SH-SY5Y (cell line): Measurements from ENCODE around the gene SUPT20HL2.

ENCODE experiments used
- GATA2 ChIP-seq: IDR thresholded peaks from 2 replicates; pipeline ENCODE4 v1.6.1; 2011; ENCODE audit warnings: mild to moderate bottlenecking, low read depth, low read length
- GATA3 ChIP-seq: IDR thresholded peaks from 2 replicates; pipeline ENCODE4 v1.6.1; 2011; ENCODE audit warnings: low read depth, mild to moderate bottlenecking, low read length, moderate library complexity

The SUPT20HL2 gene

DNA sequence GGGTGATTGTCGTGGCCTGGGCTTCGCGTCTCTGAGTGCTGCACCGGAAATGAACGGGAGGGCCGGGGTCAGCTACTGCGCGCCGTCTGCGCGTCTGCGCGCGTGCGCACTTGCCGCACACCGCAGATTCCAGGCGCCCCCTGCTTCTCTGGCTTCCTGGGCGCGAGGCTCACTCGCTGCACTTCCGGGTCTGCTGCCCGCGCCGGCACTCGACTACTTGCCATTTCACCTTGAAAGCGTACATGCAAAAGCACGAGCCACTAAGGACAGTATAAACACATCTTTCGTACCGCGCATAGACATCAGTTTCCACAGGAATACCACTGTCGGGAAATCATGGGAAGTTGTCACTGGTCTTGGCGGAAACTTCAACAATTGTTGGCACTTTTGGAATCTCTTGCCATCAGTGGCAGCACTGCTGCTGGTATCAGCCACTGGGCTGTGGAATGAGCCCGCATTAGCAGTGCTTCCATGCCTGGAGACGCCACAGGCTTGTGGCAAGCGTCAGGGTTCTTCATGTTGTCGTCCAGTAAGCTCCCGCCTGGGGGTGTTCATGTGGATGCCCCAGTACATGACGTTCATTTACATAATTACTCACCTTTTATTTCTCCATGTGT is at the start of gene SUPT20HL2:
Gene SUPT20HL2, minus strand, starts transcription at position 51 of the 617 bp plus-strand sequence. CDS start 754 bp downstream, outside the sequence.
- no peak for TF ChIP-seq GATA3

DNA sequence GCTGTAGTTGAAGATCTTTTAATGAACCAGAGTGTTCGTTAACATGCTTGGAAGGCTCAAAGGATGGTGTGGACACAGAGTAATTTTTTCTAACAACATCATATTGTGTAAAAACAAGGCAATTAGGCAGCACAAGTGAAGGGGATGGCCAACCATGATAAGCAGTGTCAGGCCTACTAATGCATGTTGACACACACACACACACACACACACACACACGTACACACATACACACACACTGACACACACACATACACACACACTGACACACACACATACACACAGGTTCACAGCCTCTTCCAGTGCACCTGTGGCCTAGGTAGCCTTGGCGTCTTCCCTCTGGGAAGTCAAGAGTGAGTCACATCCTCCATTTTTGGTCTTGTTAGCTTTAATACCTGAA is 46.4 kb upstream of the SUPT20HL2 start, which contains the start of gene SUPT20HL1:
Gene SUPT20HL1, plus strand, starts transcription at position 368 of the 400 bp plus-strand sequence. CDS start 2,122 bp downstream, outside the sequence.
- TF ChIP-seq GATA3 (no peak), GATA2 (no peak)

DNA sequence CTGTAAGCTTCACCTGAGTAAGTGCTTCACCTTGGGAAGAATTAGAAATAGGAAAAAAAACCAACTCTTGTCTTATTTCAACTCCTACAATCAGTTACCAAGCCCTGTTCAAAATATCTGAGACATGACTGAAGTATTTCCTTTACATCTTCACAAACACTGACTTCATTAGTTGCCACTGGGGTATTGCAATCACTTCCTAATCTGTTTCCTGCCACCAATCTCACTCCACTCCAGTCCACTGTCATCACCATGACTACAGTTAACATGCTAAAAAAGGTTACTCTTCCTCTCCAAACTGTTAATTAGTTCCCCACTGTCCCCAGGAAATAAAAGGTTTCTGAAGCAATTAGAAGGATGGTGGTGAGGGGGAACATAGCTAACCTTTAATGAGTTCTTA is 43.2 kb upstream of the SUPT20HL2 start:
- TF ChIP-seq GATA2 = no peak
- TF ChIP-seq GATA3 = no peak

DNA sequence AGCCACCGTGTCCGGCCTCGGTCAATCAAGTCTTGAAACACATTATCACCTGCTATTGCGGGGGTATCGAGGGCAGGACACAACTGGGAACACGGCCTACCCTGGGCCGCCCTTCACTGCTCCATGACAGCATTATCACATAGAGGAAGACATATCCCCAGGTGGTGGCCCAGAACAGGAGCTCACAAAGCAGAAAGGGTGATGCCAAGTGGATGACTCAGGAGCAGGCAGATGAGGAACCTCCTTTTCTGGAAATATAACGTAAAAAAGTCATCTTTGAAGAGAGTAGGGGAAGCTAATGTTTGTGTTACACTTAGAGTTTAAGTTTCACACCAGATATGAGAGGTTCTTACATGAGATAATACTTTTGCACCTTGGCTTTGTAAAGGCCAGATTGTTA is 41.2 kb upstream of the SUPT20HL2 start:
- TF ChIP-seq GATA2 (no peak), GATA3 (no peak)

DNA sequence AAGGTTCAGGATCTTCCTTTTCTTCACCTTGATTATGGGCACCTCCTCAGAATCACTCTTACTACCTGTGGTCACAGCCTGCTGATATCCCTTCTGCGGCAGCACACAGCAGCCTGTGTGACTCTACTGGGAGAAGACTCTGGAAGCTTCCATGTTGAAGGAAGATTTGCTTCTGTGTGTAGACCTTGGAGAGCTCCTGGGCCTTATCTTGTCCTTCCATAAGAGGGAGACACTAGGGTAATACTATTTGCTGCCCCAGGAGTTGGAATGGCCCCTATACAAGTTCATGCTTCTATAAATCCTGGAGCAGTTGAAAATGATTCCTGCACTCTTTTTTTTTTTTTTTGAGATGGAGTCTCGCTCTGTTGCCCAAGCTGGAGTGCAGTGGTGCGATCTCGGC is 36.3 kb upstream of the SUPT20HL2 start:
- TF ChIP-seq GATA3 (no peak), GATA2 (no peak)

DNA sequence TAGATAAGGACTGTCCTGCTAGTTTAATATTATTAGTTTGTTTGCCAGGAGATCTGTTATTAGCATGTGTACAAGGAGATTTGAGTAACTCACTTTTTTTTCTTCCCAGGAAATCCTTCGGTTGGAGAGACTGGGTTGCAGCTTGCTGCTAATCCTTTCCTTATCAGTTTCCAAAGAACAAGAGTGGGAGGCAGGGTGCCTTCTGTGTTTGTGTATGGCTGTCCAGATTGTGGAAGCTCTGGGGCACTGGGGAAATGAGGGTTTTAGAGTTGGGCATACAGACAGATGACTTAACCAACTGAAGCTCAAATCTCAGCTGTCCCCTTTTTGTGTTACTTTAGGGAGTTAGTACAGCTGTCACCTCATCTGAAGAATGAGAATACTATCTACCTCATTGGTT is 34.0 kb upstream of the SUPT20HL2 start:
- TF ChIP-seq GATA2 (no peak), GATA3 (no peak)

DNA sequence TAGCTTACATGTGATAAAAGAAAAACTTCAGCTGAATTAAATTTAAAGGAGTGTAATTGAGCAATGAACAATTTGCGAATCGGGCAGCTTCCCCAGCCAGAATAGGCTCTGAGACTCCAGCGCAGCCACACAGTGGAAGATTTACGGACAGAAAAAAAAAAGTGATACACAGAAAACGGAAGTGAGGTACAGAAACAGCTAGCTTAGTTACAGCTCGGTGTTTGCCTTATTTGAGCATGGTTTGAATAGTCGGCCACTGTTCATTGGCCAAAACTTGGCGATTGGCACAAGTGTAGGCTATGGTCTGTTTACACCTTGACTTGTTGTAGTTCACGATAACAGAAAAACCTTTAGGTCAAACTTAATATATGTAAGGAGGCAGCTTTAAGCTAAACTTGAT is 29.9 kb upstream of the SUPT20HL2 start:
- no peak for TF ChIP-seq GATA3

DNA sequence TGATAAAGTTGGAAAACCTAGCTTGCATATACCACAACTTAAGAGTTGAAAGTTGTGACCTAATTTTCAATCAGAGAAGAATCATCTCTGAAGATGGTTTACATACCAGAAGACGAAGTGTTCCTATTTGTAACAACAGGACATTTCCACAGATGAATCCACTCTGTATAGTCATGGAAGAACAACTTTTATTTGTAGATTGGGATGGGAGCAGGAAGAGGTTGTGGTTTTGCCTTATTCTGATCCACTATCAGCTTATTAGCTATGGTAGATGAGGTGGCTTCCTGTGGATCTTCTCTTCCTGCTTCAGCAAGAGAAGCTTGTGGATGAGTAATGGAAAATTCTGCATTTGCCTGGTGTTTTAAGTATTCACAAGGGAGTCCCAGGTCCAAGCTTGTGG is 27.9 kb upstream of the SUPT20HL2 start:
- no peak for TF ChIP-seq GATA3
- no peak for TF ChIP-seq GATA2

DNA sequence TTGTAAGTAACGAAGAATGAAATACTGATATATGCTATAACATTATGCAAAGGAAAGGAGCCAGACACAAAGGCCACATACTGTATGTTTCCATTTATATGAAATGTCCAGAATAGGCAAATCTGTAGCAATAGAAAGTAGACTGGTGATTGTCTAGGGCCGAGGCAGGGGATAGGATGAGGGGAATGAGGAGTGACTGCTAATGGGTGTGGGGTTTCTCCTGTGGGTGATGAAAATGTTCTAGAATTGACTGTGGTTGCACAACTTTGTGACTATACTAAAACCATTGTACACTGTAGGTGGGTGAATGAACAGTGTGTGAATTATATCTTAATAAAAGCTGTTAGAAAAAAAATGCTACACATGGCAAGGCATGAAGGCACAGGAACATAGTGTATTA is 26.6 kb upstream of the SUPT20HL2 start:
- no peak for TF ChIP-seq GATA3
- TF ChIP-seq GATA2 = no peak

DNA sequence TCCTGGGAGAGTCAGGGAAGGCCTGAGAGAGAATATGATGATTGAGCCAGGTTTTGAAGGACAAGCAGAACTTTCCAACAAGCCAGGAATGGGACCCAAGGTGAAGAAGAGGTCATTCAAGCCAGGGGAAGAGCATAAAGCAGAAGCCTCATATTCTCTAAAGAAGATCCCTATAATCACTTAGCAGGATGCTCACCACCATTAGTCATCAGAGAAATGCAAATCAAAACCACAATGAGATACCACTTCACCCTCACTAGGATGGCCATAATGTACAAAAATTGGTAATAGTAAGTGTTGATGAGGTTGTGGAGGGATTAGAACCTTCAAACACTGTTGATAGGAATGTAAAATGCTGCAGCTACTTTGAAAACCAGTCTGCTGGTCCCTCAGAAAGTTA is 26.0 kb upstream of the SUPT20HL2 start:
- TF ChIP-seq GATA2 = no peak
- no peak for TF ChIP-seq GATA3

DNA sequence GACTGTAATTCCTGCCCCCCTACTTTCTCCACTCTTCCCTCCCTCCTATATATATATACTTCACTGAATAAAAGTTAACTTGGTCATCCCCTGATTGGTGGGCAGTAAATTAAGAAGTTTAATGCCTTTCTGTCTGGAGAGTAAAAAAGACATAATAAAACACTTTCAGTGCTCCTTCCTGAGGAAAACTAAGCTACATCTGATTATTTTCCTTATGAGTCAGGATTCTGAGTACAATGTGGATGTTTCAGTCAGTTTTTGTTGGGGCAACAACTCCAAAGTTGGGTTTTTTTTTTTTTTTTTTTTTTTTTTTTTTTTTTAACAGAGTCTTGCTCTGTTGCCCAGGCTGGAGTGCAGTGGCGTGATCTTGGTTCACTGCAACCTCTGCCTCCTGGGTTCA is 22.0 kb upstream of the SUPT20HL2 start:
- TF ChIP-seq GATA3 (no peak), GATA2 (no peak)

DNA sequence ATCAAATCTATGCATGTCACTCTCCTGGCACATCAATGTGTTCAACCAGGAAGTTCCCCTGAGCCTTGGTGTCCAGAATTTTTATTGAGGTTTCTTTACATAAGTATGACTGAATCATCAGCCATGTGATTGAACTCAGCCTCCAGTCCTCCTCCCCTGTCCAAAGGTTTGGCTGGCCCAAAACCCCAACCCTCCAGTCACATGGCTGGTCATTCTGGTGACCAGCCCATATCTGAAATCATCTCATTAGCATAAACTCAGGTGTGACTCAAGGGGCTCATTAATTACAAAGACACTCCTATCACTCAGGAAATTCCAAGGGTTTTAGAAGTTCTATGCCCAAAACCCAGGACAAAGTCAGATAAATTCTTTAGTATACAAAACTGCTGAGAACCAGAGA is 20.6 kb upstream of the SUPT20HL2 start:
- no peak for TF ChIP-seq GATA2
- no peak for TF ChIP-seq GATA3

DNA sequence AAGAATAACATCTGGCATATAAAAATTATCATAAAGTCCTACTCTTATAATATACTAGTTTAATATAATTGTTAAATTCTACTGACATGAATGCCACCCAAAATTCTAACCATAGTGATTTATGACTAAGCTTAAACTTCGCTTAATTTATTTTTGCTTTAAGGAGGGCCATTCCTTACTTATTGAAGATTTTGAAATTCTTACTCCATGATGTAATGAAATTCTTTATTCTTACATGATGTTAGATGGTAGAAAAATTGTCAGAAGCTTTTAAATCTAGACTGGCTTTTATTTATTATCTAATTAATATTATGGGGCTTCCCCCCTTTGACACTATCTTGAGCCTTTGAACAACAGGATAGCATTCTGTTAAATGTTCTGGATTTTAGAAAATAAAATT is 19.5 kb upstream of the SUPT20HL2 start:
- TF ChIP-seq GATA3 (no peak), GATA2 (no peak)

DNA sequence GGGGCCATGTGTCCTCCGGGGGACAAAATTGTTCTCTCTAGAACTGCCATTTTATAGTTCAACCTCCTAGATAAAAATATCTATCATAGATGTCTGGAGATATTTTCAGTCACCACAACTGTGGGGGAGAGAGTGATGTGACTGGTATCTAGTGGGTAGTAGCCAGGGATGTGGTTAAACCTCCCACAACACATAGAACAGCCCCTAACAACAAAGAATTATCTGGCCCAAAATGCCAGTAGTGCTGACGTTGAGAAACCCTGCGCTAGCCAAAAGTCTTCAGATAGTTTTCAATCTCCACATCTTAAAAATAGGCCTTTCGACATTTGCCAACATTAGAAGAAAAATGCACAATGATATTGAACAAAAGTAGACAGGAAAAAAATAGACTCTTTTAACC is 19.0 kb upstream of the SUPT20HL2 start:
- TF ChIP-seq GATA3 (no peak), GATA2 (no peak)

DNA sequence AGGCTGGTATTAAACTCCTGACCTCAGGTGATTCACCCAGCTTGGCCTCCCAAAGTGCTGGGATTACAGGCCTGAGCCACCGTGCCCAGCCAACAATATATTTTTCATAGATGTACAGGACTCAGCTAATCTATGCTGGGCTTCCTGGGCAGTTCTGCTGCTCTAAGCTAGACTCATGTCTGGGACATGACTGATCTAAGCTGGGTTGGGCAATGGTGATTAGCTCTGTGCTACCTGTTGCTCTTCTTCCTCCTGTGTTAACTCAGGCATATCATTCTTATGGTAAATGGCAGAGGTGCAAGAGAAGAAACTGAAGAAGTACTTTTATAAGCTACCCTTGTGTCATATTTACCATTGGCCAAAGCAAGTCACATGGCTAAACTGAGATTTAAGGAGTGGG is 11.4 kb upstream of the SUPT20HL2 start:
- TF ChIP-seq GATA2 = no peak
